Measurements from ENCODE around the gene CLECL1. TPM values are rescaled to one million over a fixed set of nuclear protein-coding genes. Genes with fewer than 3 reads are reported as not detected.

CLECL1 gene
- total and polyA plus RNA-seq, 9 of the 15 experiments (the other 6 are each of a cell fraction or from before 2014, with no cell fraction given): 0.13 to 0.25 TPM; not detected in 7

- no peak for TF ChIP-seq ZBTB11 (CRISPR knock-in tag; IDR thresholded peaks at IDR 0.05)
- no peak for TF ChIP-seq ZNF57 (CRISPR knock-in tag; IDR thresholded peaks at IDR 0.05)
- no peak for TF ChIP-seq ZNF76 (CRISPR knock-in tag; IDR thresholded peaks at IDR 0.05; ENCODE audit: borderline replicate concordance)
- TF ChIP-seq ZNF140 (CRISPR knock-in tag; IDR thresholded peaks at IDR 0.05): no peak
- no peak for TF ChIP-seq NKRF (IDR thresholded peaks at IDR 0.05; ENCODE audit: borderline replicate concordance)
- TF ChIP-seq C11orf30 (IDR thresholded peaks at IDR 0.05; ENCODE audit: low read depth): peak; percentile 87
- TF ChIP-seq ZNF444 (CRISPR knock-in tag; IDR thresholded peaks at IDR 0.05): no peak
- no peak for TF ChIP-seq POLR2H (tag; IDR thresholded peaks at IDR 0.05; ENCODE audit: low read depth)
- TF ChIP-seq KDM4B (IDR thresholded peaks at IDR 0.05; ENCODE audit: borderline replicate concordance in 2 of 2, low read depth in 1 of 2): no peak
- TF ChIP-seq ZBTB7A (IDR thresholded peaks at IDR 0.05; ENCODE audit: borderline replicate concordance, control insufficient read depth, low read depth, low read length): peak; percentile 62; the same call in 1 of the 2 replicates
- no peak for TF ChIP-seq ZNF184 (CRISPR knock-in tag; IDR thresholded peaks at IDR 0.05)
- TF ChIP-seq DMBX1 (CRISPR knock-in tag; IDR thresholded peaks at IDR 0.05; ENCODE audit: borderline replicate concordance): no peak
- TF ChIP-seq SMARCE1 (IDR thresholded peaks at IDR 0.05): peak; percentile 83
- no peak for TF ChIP-seq IFI16 (CRISPR knock-in tag; IDR thresholded peaks at IDR 0.05)
- peak; percentile 76 for TF ChIP-seq TAL1 (IDR thresholded peaks at IDR 0.05)
- TF ChIP-seq ZBTB49 (CRISPR knock-in tag; IDR thresholded peaks at IDR 0.05; ENCODE audit: borderline replicate concordance): no peak
- no peak for TF ChIP-seq NELFE (IDR thresholded peaks at IDR 0.05; ENCODE audit: insufficient read depth, insufficient read length)
- peak; percentile 47 to 50; a peak in 3 of 4 replicates for TF ChIP-seq TRIM24 (IDR thresholded peaks at IDR 0.05)
- peak in 1 of 2 experiments; percentile 53; a peak in 1 of 4 replicates for TF ChIP-seq HDAC1 (IDR thresholded peaks at IDR 0.05)
These were observed 59.3 kb downstream of the CLECL1 start (continued) for GRCh38 chr12:9673404-9674225.
